Pericardium fibroblast (primary cell): Measurements from ENCODE around the gene WNT3A. TPM values are rescaled to one million over a fixed set of nuclear protein-coding genes. Genes with fewer than 3 reads are reported as not detected.

ENCODE experiments used
- total RNA-seq: library from RNA; depleted of rRNA; stranded (reverse); fragments of >200 nt; gene quantifications from 2 replicates; pipeline ENCODE4 v1.2.3, GENCODE V29; 2015

The WNT3A gene
- total RNA-seq: not detected in 2 replicates

GRCh38 chr1:228006786-228007048 lies at the start of gene WNT3A:
WNT3A (plus strand) TSS chr1:228006998; CDS start chr1:228007129, 131 bp downstream.

GRCh38 chr1:228082214-228082917 lies 75.6 kb downstream of the WNT3A start, which contains the start of gene ARF1:
ARF1 (plus strand) TSS chr1:228082708; CDS start chr1:228097115, 14,407 bp downstream.

GRCh38 chr1:228102791-228103620 lies 96.2 kb downstream of the WNT3A start, which contains the start of gene C1orf35:
C1orf35 (minus strand) TSS chr1:228103325; CDS start chr1:228103227, 98 bp downstream.

GRCh38 chr1:228109073-228109961 lies 102.5 kb downstream of the WNT3A start, which contains the start of gene MRPL55:
MRPL55 (minus strand) TSS chr1:228109299; CDS start chr1:228108260, 1,039 bp downstream.

Other genes starting within 250 kb of the WNT3A start
- not detected in 2 replicates for gene PRSS38, start 191.3 kb upstream of the WNT3A start, total RNA-seq
- gene WNT9A, start 59.1 kb upstream of the WNT3A start, total RNA-seq: 0.47 and 1.5 TPM in 2 replicates
- gene ARF1, start 75.7 kb downstream of the WNT3A start, total RNA-seq: 348 and 401 TPM in 2 replicates
- 5.8 and 10.7 TPM in 2 replicates for gene C1orf35, start 96.3 kb downstream of the WNT3A start, total RNA-seq
- gene MRPL55, start 102.3 kb downstream of the WNT3A start, total RNA-seq: 60.0 and 60.2 TPM in 2 replicates
- gene GUK1, start 133.3 kb downstream of the WNT3A start, total RNA-seq: 373 and 571 TPM in 2 replicates
- 0.60 and 6.2 TPM in 2 replicates for gene GJC2, start 142.9 kb downstream of the WNT3A start, total RNA-seq
- gene IBA57, start 158.8 kb downstream of the WNT3A start, total RNA-seq: 2.2 and 4.1 TPM in 2 replicates
- 5.3 and 6.9 TPM in 2 replicates for gene OBSCN, start 201.0 kb downstream of the WNT3A start, total RNA-seq